Dermis microvascular lymphatic vessel endothelial cell (primary cell): ENCODE results near the gene TRIM29. TPM values are rescaled to one million over a fixed set of nuclear protein-coding genes. Genes with fewer than 3 reads are reported as not detected.
"Not testable (repeated sequence)": the region's sequence is repeated elsewhere in the genome, so short reads cannot be mapped to it uniquely, and the experiment has no call there.

ENCODE experiments used
- DNase-seq, 2 donors: peaks; one replicate each; pipeline versions ENCODE4 v3.0.0 to v3.0.0-alpha.2; 2010; ENCODE audit warnings: low read depth in 2 of 2
- total RNA-seq: library from RNA; depleted of rRNA; stranded (reverse); fragments of >200 nt; gene quantifications from 2 replicates; pipeline ENCODE4 v1.2.1, GENCODE V29; 2014

The TRIM29 gene
- total RNA-seq, 1 donor from 2014 or later, result not detected

DNA sequence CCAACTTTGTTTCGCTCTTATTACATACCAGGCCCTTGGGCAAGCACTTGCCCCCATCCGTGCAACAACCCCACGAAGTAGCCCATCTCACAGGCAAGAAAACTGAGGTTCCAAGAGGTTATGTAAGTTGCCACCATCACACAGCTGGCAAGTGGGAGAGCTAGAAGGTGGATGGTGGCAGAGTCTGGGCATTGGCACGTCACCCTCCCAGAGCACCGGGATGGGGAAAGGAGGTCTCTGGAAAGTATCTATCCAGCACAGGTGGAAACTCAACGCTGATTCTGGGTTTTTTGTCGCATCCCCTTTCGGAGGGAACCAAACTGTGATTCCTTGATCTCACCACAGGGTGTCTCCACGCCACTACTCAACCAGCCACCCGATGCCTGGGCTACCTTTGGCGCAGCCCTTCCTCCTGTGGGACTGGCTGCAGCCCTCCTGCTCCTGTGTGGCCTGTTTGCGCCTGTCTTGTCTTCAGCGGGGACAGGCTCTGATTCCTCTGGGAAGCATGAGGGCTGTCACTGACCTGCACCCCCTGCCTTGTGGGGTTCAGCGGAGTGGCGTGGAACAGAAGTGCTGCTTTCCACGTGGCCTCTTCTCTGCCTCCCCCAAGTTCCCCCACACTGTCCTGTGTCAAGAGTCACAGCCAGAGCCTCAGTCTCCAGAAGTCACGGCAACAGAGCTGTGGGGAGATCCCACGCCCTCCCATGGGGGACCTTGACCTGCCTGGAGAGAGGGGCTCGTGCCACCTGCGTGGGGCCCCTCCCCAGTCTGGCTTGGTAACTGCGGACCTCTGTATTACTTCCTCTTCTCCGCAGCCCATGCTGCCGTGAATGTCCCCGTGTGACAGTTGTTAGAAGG lies 34.4 kb upstream of the TRIM29 start:
- DNase-seq, result peak; percentile 51 to 66

DNA sequence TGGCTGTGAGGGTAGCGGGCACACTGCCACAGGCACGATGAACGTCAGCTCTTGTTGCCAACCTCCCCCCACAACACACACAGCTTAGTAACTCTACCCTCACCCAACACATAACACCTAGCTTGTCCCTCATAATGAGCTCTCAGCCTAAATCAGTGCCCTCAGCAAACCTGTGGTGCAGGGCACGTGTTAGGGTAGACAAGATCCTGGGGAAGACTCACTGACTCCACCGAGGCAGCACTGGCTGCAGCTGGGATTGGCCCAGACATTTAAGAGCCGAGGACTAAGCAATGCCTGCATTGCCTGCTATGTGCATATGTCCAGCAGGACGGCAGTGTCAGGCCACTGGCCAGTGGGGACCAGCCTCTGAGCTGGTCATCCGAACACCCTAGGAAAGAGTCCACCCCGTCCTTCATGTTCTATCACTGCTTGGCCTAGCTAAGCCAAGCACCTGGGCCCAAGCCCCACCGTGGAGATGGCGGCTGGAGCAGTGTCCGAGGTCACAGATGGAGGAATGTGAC lies 32.9 kb upstream of the TRIM29 start:
- no peak for DNase-seq

DNA sequence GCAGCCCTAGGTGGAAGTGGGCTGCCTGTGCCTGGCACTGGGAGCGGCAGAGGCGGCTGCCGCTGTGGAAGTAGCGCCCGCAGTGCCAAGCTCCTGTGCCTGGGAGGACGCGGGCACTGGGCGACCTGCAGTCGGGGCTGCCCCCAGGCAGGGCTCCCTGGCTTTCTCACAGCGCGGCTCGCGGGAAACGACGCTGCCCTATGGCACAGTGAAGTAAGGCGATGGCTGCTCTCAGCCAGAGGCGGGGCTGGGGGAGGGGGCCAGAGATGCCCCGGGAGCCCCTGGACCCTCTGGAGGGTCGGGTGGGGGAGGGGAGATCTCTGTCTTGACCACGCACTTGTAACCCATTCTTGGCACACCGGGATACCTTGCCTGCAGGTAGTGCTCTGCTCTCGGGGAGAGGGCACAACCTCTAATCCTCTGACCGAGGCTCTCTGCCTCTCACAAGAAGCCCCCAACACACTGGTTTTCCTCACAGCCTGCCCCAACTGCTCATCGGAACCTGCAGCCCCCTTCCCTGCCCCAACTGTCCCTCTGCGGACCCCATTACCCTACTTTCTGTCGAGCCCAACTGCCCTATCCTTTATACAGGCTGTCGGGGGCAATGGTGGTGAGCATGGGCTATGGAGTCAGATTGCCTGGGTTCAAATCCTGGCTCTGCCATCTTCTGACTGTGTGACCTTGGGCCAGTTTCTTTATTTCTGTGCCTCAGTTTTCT lies 32.2 kb upstream of the TRIM29 start:
- DNase-seq, result no peak

DNA sequence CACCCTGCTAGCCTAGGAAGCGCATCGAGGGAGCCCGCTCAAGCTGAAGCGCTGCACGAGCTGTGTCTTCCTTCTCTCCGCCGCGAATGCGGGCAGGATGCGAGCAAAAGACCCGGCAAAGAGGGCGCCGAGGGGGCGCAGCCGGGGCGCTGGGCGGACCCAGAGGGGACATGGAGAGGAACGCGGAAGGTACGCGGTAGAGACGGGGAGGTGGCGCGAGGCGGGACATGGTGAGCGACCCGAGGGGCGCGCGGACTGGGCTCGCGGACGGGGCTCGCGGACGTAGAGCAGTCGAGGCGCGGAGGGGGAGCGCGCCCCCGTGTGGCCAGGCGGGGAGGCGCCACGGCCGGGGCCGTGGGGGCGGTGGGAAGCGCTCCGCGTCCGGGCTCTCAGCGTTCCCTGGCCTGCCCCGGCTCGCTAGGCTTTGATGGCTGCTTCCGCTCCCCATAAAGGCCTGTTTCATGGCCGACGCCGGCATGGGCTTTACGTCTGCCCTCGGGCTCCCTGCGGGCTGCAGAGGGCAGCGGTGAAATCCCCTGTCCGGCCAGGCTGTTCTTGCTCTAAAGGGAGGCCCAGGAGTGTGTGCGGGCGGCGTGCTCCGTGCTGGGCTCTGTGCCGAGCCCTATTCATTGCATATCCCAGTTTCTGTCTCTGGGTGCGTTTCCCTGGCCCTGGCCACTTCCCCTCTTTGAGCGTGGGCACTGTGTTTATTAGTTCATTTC lies 31.2 kb upstream of the TRIM29 start:
- peak; percentile 27 to 76 for DNase-seq

DNA sequence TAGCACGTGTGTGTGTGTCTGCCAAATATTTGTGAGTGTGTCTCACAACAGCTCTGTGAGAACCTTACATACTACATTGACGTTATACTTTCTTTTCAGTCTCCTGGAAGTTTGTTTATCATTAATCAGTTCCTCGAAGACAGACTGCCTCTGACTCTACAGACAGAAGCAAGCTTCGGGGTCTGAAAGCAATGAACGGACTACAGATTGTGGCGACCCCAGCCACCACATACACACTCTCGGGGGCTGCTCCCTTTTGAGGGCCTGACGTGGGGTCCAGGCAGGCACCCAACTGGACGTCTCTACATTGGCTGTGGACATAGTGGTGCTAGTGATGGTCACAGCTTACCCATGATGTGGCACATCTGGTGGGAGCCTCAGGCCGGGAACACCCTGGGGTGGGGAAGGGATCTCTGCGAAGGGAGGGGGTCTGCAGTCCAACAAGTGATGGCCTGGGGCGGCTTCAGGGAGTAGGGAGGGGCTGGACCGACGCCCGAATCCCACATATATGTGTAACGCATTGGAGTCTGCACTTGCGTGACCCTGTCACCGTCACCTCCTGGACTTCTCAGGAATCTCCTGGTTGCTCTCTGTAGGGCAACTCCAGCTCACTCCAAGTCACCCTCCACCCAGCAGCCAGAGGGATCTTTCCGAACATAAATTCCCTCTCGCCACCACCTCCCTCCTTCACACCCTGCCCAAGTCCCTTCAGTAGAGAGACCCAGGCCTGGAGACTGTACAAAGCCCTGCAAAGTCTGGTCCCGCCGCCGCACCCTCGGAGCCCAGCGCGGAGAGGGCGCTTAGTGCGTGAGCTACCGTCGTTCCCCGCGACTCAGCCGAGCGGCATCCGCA lies 30.4 kb upstream of the TRIM29 start:
- no peak for DNase-seq

DNA sequence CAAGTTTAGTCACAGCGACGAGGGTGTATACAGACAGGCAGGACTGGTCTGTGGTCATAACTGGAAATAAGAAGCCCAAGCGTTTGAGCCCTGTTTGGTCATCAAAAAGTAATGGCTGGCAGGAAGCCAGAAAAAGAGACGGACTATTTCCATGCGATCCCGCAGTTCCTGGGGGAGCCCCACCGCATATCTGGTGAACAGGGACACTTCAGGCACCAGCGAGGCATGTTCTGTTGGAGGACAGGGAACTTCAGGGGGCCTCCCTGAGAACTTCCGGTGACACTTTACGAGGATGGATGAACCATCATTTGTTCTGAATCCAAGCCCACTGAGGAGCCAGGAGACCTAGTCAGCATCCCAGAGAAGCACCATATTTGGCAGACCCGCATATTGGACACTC lies 29.7 kb upstream of the TRIM29 start:
- DNase-seq, result no peak

DNA sequence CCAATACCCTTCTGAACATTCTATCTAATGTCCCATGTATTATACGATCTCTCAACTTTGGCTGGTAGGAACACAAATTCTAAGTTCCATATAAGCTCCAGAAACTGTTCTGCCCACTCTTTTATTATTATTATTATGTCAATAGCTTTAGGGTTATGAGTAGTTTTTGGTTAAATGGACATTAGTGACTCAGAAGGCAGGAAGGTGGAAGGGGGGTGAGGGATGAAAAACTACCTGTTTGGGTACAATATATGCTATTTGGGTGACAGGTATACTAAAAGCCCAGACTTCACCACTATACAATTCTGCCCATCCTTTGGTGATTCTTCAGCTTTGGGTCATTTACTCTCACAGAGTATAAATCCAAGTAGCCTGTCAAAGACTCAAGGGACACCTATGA lies 22.5 kb upstream of the TRIM29 start:
- no peak for DNase-seq

DNA sequence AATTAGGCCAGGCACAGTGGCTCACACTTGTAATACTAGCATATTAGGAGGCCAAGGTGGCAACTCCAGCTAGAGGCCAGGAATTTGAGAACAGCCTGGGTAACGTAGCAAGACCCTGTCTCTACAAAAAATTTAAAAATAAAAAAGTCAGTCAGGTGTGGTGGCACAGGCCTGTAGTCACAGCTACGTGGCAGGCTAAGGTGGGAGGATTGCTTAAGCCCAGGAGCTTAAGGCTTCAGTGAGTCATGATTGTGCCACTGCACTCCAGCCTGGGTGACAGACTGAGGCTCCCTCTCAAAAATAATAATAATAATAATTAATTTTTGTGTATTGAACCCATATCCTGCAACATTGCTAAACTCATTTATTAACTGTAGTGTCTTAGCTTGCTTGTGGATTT lies 15.3 kb upstream of the TRIM29 start:
- DNase-seq, result no peak

DNA sequence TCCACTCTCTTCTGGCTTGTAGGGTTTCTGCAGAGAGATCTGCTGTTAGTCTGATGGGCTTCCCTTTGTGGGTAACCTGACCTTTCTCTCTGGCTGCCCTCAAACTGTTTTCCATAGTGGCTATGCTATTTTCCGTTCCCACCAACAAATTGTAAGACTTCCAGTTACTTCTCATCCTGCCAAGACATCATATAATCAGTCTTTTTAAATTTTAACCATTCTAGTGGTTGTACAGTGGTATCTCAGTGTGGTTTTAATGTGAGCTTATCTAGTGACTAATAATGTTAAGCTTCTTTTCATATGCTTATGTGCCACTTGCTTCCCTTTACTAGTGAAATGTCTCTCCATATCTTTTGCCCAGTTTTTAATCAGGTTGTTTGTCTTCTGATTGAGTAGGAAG lies 13.6 kb upstream of the TRIM29 start:
- DNase-seq, result no peak

DNA sequence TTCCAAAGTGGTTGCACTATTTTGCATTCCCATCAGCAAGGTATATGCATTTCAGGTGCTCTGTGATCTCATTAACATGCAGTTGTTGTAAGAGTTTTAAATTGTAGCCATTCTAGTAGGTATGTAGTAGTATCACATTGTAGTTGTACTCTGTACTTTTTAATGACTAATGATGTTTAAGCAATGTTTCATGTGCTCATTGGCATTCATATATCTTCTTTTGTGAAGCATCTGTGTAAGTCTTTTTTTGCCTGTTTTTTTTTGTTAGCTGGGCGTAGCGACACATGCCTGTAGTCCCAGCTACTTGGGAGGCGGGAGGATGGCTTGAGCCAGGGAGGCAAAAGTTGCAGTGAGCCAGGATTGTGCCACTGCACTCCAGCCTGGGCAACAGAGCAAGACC lies 11.3 kb upstream of the TRIM29 start:
- DNase-seq, result no peak

DNA sequence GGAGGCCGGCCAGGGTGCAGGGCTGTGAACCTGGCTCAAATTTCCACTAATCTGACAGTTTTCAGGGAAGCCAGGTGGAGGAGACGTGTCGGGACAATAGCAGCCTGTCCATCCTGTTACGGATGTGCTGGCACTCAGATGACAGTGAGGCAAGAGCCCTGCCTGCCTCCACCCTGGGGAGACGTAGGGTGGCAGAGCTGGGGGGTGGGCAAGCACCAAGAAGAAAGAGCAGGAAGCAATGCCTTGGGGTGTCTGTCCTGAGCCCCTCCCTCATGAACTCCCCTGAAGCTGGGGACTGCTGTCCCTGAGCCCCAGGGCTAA lies 10.0 kb upstream of the TRIM29 start:
- DNase-seq, result no peak

DNA sequence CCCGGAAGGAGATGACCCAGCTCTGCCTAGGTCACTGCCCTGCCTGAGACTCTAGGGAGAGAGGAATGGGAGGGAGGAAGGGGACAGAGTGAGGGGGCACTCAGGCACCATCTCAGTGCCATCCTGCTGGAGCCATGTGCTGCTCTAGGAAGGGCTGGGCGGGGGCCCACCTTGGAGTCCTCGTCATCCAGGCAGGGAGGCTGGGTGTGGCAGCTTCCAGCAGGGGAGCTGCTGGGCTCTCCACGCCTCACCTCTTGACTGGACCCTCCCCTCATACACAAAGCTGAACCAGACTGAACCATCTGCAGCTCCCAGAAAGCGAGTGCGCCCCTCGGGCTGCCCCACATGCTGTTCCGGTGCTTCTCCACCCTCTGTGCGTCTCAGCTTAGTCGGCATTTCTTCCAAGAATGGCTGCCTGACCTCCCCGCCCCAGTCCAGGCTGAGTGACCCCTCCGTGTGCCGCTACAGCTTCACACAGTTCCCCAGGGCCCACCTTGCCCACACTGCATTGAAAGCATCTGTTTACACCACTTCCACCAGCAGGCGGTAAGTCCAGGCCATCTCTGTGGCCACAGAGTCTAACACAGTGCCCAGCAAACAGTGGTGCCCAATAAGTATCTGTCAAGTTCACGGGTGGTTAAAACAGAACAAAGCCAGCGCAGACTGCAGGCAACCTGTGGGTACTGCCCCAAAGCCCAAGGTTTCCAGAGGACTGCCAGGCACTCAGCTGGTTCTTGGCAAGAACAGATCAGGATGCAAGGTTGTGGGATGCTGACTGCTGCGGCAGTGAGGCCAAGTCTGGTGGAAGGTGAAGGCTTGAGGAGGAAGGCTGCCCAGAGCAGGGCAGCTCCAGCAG lies 9.4 kb upstream of the TRIM29 start:
- DNase-seq, result no peak

DNA sequence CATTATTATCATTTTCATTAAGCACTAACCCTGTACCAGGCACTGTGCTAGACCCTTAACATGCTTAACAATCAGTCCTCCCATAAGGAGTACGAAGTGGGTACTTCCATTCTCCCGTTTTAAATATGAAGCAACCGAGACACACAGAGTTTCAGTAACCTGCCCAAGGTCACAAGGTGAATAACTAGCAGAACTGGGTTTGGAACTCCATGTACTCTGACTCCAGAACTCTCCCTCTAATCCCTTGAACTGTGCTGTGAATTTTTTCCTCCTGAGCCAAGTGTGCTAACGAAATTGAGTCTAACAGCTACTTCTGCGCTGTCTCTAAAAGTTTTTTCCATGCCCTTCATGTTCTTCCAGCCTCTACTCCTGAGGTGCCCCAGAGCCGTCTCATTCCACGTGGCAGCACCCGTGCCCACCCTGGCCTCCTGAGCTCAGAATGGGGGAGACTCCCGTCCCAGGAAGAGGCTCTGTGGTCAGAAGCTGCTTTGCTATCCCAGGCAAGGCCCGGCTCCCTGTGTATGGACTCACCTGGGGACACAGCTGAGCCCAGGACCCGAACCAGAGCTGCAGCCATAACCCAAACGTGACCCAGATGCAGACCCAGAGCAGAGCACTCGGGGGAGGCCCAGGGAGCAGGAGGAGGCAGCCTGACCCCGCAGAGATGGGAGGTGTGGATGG lies 8.6 kb upstream of the TRIM29 start:
- DNase-seq, result no peak

DNA sequence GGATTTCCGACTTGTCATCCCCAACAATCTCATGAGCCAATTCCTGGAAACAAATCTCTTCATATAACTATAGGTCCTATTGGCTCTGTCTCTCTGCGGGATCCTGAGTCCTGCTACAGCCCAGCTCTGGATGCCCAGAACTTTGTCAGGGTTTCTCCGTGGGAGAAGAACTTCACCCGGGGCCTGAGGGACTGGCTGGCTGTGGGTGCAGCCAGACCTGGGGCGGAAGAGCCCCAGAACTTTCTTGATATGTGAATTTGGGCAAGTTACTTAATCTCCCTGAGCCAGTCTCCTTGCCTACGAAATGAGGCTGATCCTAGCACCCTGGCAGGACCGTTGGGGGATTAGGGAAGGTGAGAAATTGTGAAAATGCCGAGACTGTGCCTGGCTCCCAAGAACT lies 6.6 kb upstream of the TRIM29 start:
- no peak for DNase-seq

DNA sequence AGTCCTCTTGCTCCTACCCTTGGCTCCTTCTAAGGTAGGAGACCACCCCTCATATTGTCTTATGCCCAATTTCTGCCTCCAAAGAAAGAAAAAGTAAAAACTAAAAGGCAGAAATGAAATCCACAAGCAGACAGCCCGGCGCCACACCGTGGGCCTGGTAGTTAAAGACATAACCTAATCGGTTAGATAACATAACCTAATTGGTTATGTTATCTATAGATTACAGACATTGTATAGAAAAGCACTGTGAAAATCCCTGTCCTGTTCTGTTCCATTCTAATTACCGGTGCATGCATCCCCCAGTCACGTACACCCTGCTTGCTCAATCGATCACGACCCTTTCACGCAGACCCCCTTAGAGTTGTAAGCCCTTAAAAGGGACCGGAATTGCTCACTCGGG lies 5.6 kb upstream of the TRIM29 start:
- not testable (repeated sequence) for DNase-seq

DNA sequence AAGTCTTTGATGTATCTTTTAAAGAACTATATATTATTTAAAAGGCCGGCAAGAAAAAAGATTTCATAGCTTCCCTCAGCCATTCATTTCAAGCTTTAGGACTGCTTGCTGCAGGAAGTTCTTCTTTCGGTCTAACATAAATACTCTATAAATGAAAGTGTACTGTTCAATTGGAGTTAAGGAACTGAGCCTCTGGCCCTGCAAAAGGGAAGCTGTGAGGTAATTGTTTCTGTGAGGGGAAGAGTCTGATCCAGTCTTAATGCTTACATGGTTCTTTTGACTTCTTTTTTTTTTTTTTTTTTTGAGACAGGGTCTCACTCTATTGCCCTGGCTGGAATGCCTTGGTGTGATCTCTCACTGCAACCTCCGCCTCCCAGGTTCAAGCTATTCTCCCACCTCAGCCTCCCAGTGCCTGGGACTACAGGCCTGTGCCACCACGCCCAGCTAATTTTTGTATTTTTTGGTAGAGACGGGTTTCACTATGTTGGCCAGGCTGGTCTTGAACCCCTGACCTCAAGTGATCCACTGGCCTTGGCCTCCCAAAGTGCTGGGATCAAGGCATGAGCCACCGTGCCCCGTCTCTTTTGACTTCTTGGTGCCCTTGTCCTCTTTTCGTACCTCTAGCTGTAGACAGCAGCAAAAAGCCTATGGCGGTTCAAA lies 4.7 kb upstream of the TRIM29 start:
- no peak for DNase-seq

DNA sequence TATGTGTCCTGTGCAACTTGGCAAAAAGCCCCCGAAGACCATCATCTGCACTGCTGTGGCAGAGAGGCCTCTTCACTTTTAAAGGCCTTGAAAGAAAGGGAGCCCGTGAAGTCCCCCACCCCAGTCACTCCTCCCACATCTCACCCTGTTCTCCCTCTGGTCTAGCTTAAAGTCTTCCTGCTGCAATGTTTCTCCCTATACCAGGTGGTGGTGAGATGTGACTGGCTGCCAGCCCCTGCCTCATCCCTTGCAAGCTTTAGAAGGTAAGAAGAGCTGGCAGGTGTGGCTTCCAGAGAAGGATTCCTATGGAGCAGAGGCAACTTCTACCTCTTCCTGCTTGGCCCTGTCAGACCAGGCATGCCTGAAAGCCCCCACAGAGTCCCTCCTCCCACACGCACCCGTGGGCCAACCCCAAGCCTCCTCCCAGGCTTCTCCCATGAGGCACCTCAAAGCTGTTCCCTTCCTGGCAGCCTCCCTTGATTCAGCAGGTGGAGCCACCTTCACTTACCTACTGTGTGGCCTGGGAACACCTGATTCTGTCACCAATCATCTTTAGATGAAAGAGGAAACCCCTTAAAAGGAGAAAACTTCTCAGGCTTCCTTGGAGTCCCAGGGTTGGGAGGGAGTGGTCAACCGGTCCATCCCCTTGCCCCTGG lies 4.0 kb upstream of the TRIM29 start:
- no peak for DNase-seq

DNA sequence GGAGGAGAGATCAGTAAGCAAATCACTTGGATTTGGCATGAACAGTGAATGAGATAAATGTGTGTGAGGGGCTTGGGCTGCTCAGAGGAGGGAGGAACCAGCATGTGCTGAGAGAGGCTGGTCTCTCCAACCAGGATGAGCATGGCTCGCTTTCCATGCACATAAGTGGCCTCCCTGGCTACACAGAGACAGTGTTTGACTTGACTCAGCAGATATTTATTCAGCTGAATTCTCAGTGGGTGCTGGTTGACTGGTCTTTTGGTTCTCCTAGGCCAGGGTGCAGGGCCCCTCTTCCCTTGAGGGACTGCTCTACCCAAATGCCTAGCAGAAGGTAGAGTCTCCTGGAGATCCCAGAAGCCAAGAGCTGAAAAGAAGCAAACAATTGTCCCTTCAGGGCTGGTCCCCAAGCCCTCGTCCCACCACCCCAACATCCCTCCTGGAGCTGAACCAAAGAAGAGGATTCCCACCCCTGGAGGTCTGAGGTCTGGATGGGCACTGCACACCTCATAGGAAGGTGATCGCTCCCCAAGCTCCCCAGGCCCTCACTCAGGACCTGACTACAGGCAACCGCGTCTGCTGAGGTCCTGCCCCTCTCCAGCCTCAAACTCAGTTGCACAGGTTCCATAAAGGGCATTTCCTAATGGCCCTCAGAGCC lies 3.3 kb upstream of the TRIM29 start:
- DNase-seq, result no peak
